MM.1S (cell line): ENCODE results near the gene ADISSP.

Experiments
- DNase-seq: peaks from one replicate; pipeline ENCODE4 v3.0.0-alpha.2; 2015
- H2AFZ ChIP-seq: fragments of 300-600 bp; sonication (generic); 2 replicates; pipeline ENCODE4 v1.6.0; 2016; ENCODE audit warnings: antibody characterized with exemption, low read length
- H3F3A ChIP-seq: fragments of 300-600 bp; sonication (generic); 2 replicates; pipeline ENCODE4 v1.6.1; 2016; ENCODE audit warnings: mild to moderate bottlenecking, antibody characterized with exemption, low read length, moderate library complexity, mixed read lengths; ENCODE audit not compliant: insufficient read depth
- H3K27ac ChIP-seq: fragments of 300-600 bp; sonication (generic); 2 replicates; pipeline ENCODE4 v1.5.1; 2016; ENCODE audit warnings: mild to moderate bottlenecking, low read length
- H3K27me3 ChIP-seq: fragments of 300-600 bp; sonication (generic); replicated peaks from 2 replicates; pipeline ENCODE4 v1.6.0; 2016; ENCODE audit warnings: low read length; ENCODE audit not compliant: insufficient read depth
- H3K36me3 ChIP-seq: fragments of 300-600 bp; sonication (generic); replicated peaks from 2 replicates; pipeline ENCODE4 v1.6.1; 2016; ENCODE audit warnings: mild to moderate bottlenecking, low read length, mixed read lengths; ENCODE audit not compliant: insufficient read depth
- H3K4me1 ChIP-seq: fragments of 300-600 bp; sonication (generic); 2 replicates; pipeline ENCODE4 v1.6.1; 2016; ENCODE audit warnings: low read length, mixed read lengths
- H3K4me2 ChIP-seq: fragments of 300-600 bp; sonication (generic); 2 replicates; pipeline ENCODE4 v1.6.0; 2016; ENCODE audit warnings: low read depth, low read length
- H3K4me3 ChIP-seq: fragments of 300-600 bp; sonication (generic); 2 replicates; pipeline ENCODE4 v1.5.1; 2016; ENCODE audit warnings: low read length, mixed read lengths
- H3K79me2 ChIP-seq: fragments of 300-600 bp; sonication (generic); 2 replicates; pipeline ENCODE4 v1.6.1; 2016; ENCODE audit warnings: mixed run types, low read length, mixed read lengths
- H3K9ac ChIP-seq: fragments of 300-600 bp; sonication (generic); 2 replicates; pipeline ENCODE4 v1.6.1; 2016; ENCODE audit warnings: low read length, mixed read lengths
- H3K9me2 ChIP-seq: fragments of 300-600 bp; sonication (generic); replicated peaks from 2 replicates; pipeline ENCODE4 v1.6.1; 2016; ENCODE audit warnings: mild to moderate bottlenecking, low read length, mixed read lengths; ENCODE audit not compliant: insufficient read depth
- H3K9me3 ChIP-seq: fragments of 300-600 bp; sonication (generic); replicated peaks from 2 replicates; pipeline ENCODE4 v1.6.1; 2016; ENCODE audit warnings: mild to moderate bottlenecking, low read length, mixed read lengths; ENCODE audit not compliant: insufficient read depth
- H4K20me1 ChIP-seq: fragments of 300-600 bp; sonication (generic); 2 replicates; pipeline ENCODE4 v1.6.1; 2016; ENCODE audit warnings: mild to moderate bottlenecking, low read length, moderate library complexity, mixed read lengths; ENCODE audit not compliant: insufficient read depth
- CTCF ChIP-seq: fragments of 300-600 bp; sonication (generic); IDR thresholded peaks from 2 replicates; pipeline ENCODE4 v1.5.1; 2016; ENCODE audit warnings: antibody characterized with exemption, low read length, mixed read lengths
- EZH2 ChIP-seq: fragments of 300-600 bp; sonication (generic); optimal IDR thresholded peaks from 2 replicates; pipeline ENCODE3; 2017; ENCODE audit warnings: low read depth, mild to moderate bottlenecking, antibody characterized with exemption, low read length, mixed read lengths
- EZH2phosphoT487 ChIP-seq: fragments of 300-600 bp; sonication (generic); IDR thresholded peaks from 2 replicates; pipeline ENCODE4 v1.6.1; 2018; ENCODE audit warnings: antibody characterized with exemption, low read length

ADISSP gene

DNA sequence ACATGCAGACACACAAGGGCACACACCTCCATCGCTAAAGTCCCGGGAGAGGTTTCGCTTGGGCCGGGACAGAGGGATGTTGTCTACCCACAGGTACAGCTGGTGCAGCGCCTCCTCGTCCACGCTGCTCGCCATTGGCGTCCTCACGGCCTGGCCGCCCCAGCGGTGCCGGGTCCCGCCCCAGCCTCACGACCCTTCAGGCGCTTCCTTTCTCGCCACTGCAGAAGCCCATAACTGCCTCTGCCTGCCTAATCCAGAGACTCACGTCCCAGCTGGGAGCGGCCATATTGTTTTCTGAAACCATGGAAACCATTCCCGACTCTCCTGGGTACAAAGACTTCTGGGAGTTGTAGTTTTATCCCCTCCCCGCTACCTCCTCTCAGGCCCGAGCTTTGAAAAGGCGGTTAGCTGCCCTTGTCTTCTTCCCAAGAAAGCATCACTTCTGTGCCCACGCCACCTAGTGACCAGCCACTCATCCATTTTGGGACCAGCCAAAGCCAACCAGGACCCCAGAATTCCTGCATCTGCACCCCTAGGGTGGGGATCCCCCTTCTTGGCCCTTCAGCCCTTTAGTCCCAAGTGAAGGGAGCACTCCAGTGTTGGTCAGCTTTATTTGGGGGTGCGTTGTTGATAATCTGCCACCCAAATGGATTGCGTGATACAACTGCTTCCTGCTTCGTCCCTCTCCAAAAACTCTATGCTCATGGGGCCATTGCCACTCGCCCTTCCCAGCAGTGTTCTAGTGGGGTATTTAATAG is 13.8 kb upstream of the ADISSP start, which contains the start of gene SPEF1:
SPEF1 (minus strand) TSS at position 296 of the 758 bp plus-strand sequence; CDS start at position 135, 161 bp downstream.
- H3K9me2 ChIP-seq: no peaks in the 10 kb centered on the region
- H3K9ac ChIP-seq: peak within 1 kb of the TSS; percentile 13; the same call in 1 of the 2 replicates
- TF ChIP-seq EZH2: no peak
- peak; percentile 45 for TF ChIP-seq CTCF
- peaks cover 10% of the 10 kb centered on the region for H3K4me1 ChIP-seq
- H3F3A ChIP-seq: peaks cover 10% of the 10 kb centered on the region
- no peaks in the 10 kb centered on the region for H3K9me3 ChIP-seq
- peaks cover 26% of the 10 kb centered on the region for H3K27me3 ChIP-seq
- H3K79me2 ChIP-seq: peaks cover 8% of the 10 kb centered on the region; the same call in 1 of the 2 replicates
- no peak within 1 kb of the TSS for H3K27ac ChIP-seq
- DNase-seq: peak; percentile 85
- H3K4me3 ChIP-seq: peak within 1 kb of the TSS; percentile 62
- peak within 1 kb of the TSS; percentile 90 for H3K4me2 ChIP-seq
- no peaks in the 10 kb centered on the region for H4K20me1 ChIP-seq
- peak within 1 kb of the TSS; percentile 35; the same call in 1 of the 2 replicates for H2AFZ ChIP-seq
- no peaks in the 10 kb centered on the region for H3K36me3 ChIP-seq

DNA sequence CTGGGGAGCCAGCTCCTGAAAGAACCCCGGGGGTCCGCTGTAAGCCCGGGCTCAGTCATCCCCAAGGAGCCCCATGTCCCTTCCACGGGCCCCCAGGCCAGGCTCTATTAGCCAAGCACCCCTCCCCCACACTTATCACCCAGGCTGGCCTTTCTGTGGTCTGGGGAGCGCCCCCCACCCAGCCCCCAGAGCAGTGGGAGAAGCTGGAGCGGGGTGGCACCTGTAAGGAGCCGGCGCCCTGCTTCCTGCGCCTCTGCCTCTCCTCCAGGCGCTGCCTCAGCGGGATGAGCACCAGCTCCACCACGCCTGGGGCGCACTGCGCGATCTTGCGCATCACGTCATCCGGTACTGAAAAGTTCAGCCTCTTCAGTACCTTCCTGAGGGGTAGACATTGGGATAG is 11.4 kb upstream of the ADISSP start:
- Histone ChIP-seq H3K27me3 (peaks cover 26% of the 10 kb centered on the region), H3K4me2 (no peak overlapping the region; the same call in 1 of the 2 replicates), H3K9ac (no peak overlapping the region), H3K27ac (no peak overlapping the region), H3K36me3 (no peaks in the 10 kb centered on the region), H3K9me3 (no peaks in the 10 kb centered on the region), H4K20me1 (no peaks in the 10 kb centered on the region), H3K79me2 (no peaks in the 10 kb centered on the region), H3F3A (peaks cover 10% of the 10 kb centered on the region; the same call in 1 of the 2 replicates), H2AFZ (no peak overlapping the region), H3K4me1 (peaks cover 10% of the 10 kb centered on the region), H3K4me3 (no peak overlapping the region), H3K9me2 (no peaks in the 10 kb centered on the region)
- DNase-seq: no peak
- TF ChIP-seq EZH2: no peak
- TF ChIP-seq EZH2phosphoT487: no peak
- TF ChIP-seq CTCF: no peak

GRCh38 chr20:3777716-3778629 is 10.4 kb upstream of the ADISSP start:
- H3K79me2 ChIP-seq: no peaks in the 10 kb centered on the region
- H3K4me1 ChIP-seq: peaks cover 10% of the 10 kb centered on the region
- TF ChIP-seq EZH2phosphoT487 (0 out of 2 replicates have a peak, but pooled peaks have one; percentile 32), EZH2 (no peak)
- peak overlapping the region; percentile 83 for H3K4me2 ChIP-seq
- peak overlapping the region; percentile 61 for H3K4me3 ChIP-seq
- peaks cover 10% of the 10 kb centered on the region; the same call in 1 of the 2 replicates for H3F3A ChIP-seq
- H3K27me3 ChIP-seq: peaks cover 26% of the 10 kb centered on the region
- H3K9ac ChIP-seq: peak overlapping the region; percentile 16; the same call in 1 of the 2 replicates
- H3K9me3 ChIP-seq: no peaks in the 10 kb centered on the region
- peak overlapping the region; percentile 91 for H2AFZ ChIP-seq
- no peak for DNase-seq
- no peaks in the 10 kb centered on the region for H3K36me3 ChIP-seq
- no peaks in the 10 kb centered on the region for H3K9me2 ChIP-seq
- no peak overlapping the region for H3K27ac ChIP-seq
- H4K20me1 ChIP-seq: no peaks in the 10 kb centered on the region
